Heart left ventricle (tissue), 13 donors: ENCODE measurements around the gene PER2.

Experiments
- CTCF ChIP-seq, 12 donors: fragments of 200-600 bp; sonication (generic) in 4 of 12; IDR thresholded peaks; one replicate each; pipeline versions ENCODE4 v1.5.0 to v1.8.0; 2018 to 2022; ENCODE audit warnings: antibody characterized with exemption in 12 of 12, mild to moderate bottlenecking in 5 of 12
- POLR2A ChIP-seq, 2 donors: fragments of 450-650 bp; IDR thresholded peaks; one replicate each; pipeline ENCODE4 v1.6.1; 2017; ENCODE audit warnings: antibody characterized with exemption in 2 of 2, mild to moderate bottlenecking in 2 of 2, moderate library complexity in 2 of 2
- donor health status: ischemic (EF 13 %, LVEDD 7.1; RV severe dilation, severe dysfunction).
- donor health status: DM: no; HTN: yes; CAD: no.
- donor health status: DM: no; HTN: no; CAD: no.
- donor health status: ischemic (EF 25% LVEDD 6.9; RV normal size, moderate dysfunction).
- donor health status: ischemic (EF 25% LVEDD 5.7; RV mildly dilated, moderate dysfunction).
- donor health status: ischemic (EF 35%, LVEDD 5.7; RV mildly dilated, moderate dysfunction).
- donor health status: nonischemic (EF 11% LVEDD 7.7; RV severe dilation, severe dysfunction).
- donor health status: DM: yes; HTN: yes; CAD: no.
- donor health status: PGD.
- donor health status: ischemic (EF 29% LVEDD 5.4; RV normal size, mild dysfunction).
- donor health status: nonischemic (EF 23%, LVEDD 6.1; RV moderate dilation, normal function).

GRCh38 chr2:238313991-238314350, 25.6 kb upstream of the PER2 start:
- TF ChIP-seq CTCF (IDR thresholded peaks at IDR 0.05) (no peak), POLR2A (IDR thresholded peaks at IDR 0.05) (no peak)
